Thoracic aorta (tissue), 2 donors: ENCODE data around the gene CCDC12. TPM values are rescaled to one million over a fixed set of nuclear protein-coding genes. Genes with fewer than 3 reads are reported as not detected.
A peak's percentile ranks its signal among the peaks of the same experiment; 100 is the strongest.

Experiments used
- ATAC-seq: fragments of 150-250 bp; one replicate; pipeline ENCODE4 v1.8.0; 2017; ENCODE audit warnings: low read depth; ENCODE audit not compliant: insufficient number of reproducible peaks, low FRiP score
- DNase-seq: peaks from one replicate; pipeline ENCODE4 v3.0.0-alpha.2; 2020; ENCODE audit warnings: low spot score
- H3K27ac ChIP-seq, 2 donors: fragments of 200-600 bp; sonication (generic); 1 replicate in 1 of 2; 2 replicates in 1 of 2; pipeline ENCODE4 v1.5.1; 2016; ENCODE audit warnings: mild to moderate bottlenecking in 2 of 2, moderate library complexity in 2 of 2
- H3K27me3 ChIP-seq: fragments of 200-600 bp; sonication (generic); replicated peaks from 2 replicates; pipeline ENCODE4 v1.6.0; 2016; ENCODE audit warnings: mild to moderate bottlenecking; ENCODE audit not compliant: insufficient read depth
- H3K36me3 ChIP-seq: fragments of 200-600 bp; sonication (generic); one replicate; pipeline ENCODE4 v1.5.1; 2016
- H3K4me1 ChIP-seq, 2 donors: fragments of 200-600 bp; sonication (generic); 1 replicate in 1 of 2; 2 replicates in 1 of 2; pipeline versions ENCODE4 v1.5.1 to v1.6.0; 2016; ENCODE audit warnings: low read depth in 2 of 2, mild to moderate bottlenecking in 1 of 2; ENCODE audit not compliant: control insufficient read depth in 1 of 2
- H3K4me3 ChIP-seq: fragments of 200-600 bp; sonication (generic); 2 replicates; pipeline ENCODE4 v1.5.1; 2016; ENCODE audit warnings: mild to moderate bottlenecking
- H3K9me3 ChIP-seq: fragments of 200-600 bp; sonication (generic); 2 replicates; pipeline ENCODE4 v1.5.1; 2016
- CTCF ChIP-seq: fragments of 200-600 bp; sonication (generic); IDR thresholded peaks from one replicate; pipeline ENCODE4 v1.5.1; 2019; ENCODE audit warnings: antibody characterized with exemption
- total RNA-seq, 2 donors: library from RNA; depleted of rRNA; stranded (reverse); fragments of >200 nt; gene quantifications; one replicate each; pipeline versions ENCODE4 v1.1.0 to v1.2.3, GENCODE V29; 2016

Gene CCDC12
- total RNA-seq, 2 donors from 2014 or later = 29.8 to 58.8 TPM

DNA sequence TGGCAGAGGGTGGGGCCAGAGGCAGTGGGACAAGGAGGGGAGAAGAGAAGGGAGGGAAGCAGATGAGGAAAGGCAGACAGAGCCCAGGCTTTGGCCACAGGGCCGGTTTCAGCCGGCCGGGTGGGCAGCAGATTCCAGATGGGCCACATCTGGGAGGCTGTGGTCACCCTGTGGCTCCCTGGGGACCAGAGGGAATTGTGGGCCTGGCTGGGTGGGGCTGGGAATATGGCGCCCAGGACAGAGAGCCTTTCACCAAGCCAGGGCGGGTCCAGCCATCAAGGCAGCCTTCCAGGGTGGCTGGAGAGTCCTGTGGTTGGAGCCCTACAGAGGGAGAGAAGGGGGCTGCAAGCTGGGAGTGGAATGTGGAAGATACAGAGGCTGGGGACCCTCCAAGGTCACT lies 80.2 kb downstream of the CCDC12 start:
- Histone ChIP-seq H3K4me3 (no peak overlapping the region), H3K9me3 (no peaks in the 10 kb centered on the region), H3K27me3 (no peaks in the 10 kb centered on the region), H3K4me1 (peaks cover 23 to 49% of the 10 kb centered on the region in 2 donors), H3K36me3 (no peaks in the 10 kb centered on the region), H3K27ac (no peak overlapping the region)
- ATAC-seq = no peak
- no peak for DNase-seq
- no peak for TF ChIP-seq CTCF

DNA sequence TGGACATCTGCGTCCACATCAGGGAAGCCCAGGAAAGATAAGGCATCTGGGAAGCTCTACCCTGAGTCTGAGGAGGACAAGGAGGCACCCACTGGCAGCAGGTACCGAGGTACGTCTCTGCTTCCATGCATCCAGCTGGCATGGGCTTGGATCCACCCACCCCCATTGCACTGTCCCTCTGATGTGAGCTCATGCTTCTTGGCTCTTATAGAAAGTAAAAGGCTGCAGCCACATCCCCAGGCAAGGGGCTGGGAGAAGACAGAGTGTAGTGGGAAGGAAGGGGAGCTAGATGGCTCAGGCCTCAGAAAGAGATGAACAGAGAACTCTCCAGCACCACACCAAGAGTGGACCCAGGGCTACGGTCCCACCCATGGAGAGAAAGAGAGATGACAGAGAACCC lies 80.8 kb downstream of the CCDC12 start:
- ATAC-seq = no peak
- peaks cover 23 to 49% of the 10 kb centered on the region in 2 donors for H3K4me1 ChIP-seq
- TF ChIP-seq CTCF = no peak
- H3K27ac ChIP-seq = no peak overlapping the region
- H3K9me3 ChIP-seq = no peaks in the 10 kb centered on the region
- no peak for DNase-seq
- H3K4me3 ChIP-seq = no peak overlapping the region
- no peaks in the 10 kb centered on the region for H3K36me3 ChIP-seq
- H3K27me3 ChIP-seq = no peaks in the 10 kb centered on the region

GRCh38 chr3:46895204-46895660 lies 81.3 kb downstream of the CCDC12 start:
- ATAC-seq = no peak
- H3K4me3 ChIP-seq = no peak overlapping the region
- peak; percentile 89 for TF ChIP-seq CTCF
- no peak for DNase-seq
- peaks cover 23 to 46% of the 10 kb centered on the region in 2 donors for H3K4me1 ChIP-seq
- no peaks in the 10 kb centered on the region for H3K27me3 ChIP-seq
- no peak overlapping the region for H3K27ac ChIP-seq
- no peaks in the 10 kb centered on the region for H3K36me3 ChIP-seq
- no peaks in the 10 kb centered on the region for H3K9me3 ChIP-seq

GRCh38 chr3:46894256-46894655 lies 82.3 kb downstream of the CCDC12 start:
- Histone ChIP-seq H3K9me3 (no peaks in the 10 kb centered on the region), H3K36me3 (no peaks in the 10 kb centered on the region)

DNA sequence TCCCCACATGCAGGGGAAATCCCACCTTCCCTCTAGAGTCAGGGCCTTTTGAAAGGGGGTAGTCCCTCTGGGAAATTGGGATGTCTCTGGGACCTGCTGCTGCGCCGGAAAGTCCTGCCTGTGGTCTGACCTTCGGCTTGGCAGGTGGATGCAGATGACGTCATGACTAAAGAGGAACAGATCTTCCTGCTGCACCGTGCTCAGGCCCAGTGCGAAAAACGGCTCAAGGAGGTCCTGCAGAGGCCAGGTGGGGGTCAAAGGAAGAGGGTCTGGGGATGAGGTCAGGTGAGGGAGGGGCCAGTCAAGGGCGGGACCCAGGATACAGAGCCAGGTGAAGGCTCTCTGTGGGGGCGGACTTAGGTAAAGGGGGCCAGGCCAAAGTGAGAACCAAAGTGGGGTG lies 82.8 kb downstream of the CCDC12 start:
- Histone ChIP-seq H3K4me3 (no peak overlapping the region), H3K9me3 (no peaks in the 10 kb centered on the region), H3K4me1 (peaks cover 13 to 38% of the 10 kb centered on the region in 2 donors), H3K27me3 (no peaks in the 10 kb centered on the region), H3K36me3 (no peaks in the 10 kb centered on the region), H3K27ac (no peak overlapping the region)
- no peak for TF ChIP-seq CTCF
- ATAC-seq (no peak), DNase-seq (no peak)

More at GRCh38 chr3:46894256-46894655, 82.3 kb downstream of the CCDC12 start:
- no peak for TF ChIP-seq CTCF
- H3K27me3 ChIP-seq = no peaks in the 10 kb centered on the region
- H3K4me1 ChIP-seq = peaks cover 18 to 43% of the 10 kb centered on the region in 2 donors
- ATAC-seq = no peak
- no peak overlapping the region for H3K27ac ChIP-seq
- H3K4me3 ChIP-seq = no peak overlapping the region
- no peak for DNase-seq
